ENCODE results near the gene TBC1D4. TPM values are rescaled to one million over a fixed set of nuclear protein-coding genes. Genes with fewer than 3 reads are reported as not detected.

Gene TBC1D4
- total RNA-seq, 2 donors from 2014 or later, result 64.3 to 162 TPM

- Histone ChIP-seq H3K27ac (peak overlapping the region; percentile 54 to 68), H3K9me3 (no peaks in the 10 kb centered on the region), H3K4me1 (peaks cover 0 to 14% of the 10 kb centered on the region in 2 donors), H3K36me3 (no peaks in the 10 kb centered on the region), H3K4me3 (peak overlapping the region in 1 of 2 donors; percentile 28), H3K27me3 (no peaks in the 10 kb centered on the region)
- DNase-seq (ENCODE audit: low spot score), result no peak
- no peak for TF ChIP-seq CTCF (IDR thresholded peaks at IDR 0.05)
Measured at GRCh38 chr13:75325711-75326110, 156.3 kb downstream of the TBC1D4 start.

- Histone ChIP-seq H3K36me3 (no peaks in the 10 kb centered on the region), H3K9me3 (no peaks in the 10 kb centered on the region), H3K27me3 (no peaks in the 10 kb centered on the region), H3K4me1 (peaks cover 0 to 14% of the 10 kb centered on the region in 2 donors), H3K27ac (no peak overlapping the region), H3K4me3 (no peak overlapping the region)
- no peak for DNase-seq (ENCODE audit: low spot score)
- TF ChIP-seq CTCF (IDR thresholded peaks at IDR 0.05), result no peak
Measured at GRCh38 chr13:75324413-75324940, 157.5 kb downstream of the TBC1D4 start.

GRCh38 chr13:75321084-75321483, 160.9 kb downstream of the TBC1D4 start:
- no peaks in the 10 kb centered on the region for H3K27me3 ChIP-seq
- H3K27ac ChIP-seq, result no peak overlapping the region
- no peak overlapping the region for H3K4me3 ChIP-seq
- TF ChIP-seq CTCF (IDR thresholded peaks at IDR 0.05), result no peak
- no peak for DNase-seq (ENCODE audit: low spot score)
- H3K4me1 ChIP-seq, result peaks cover 0 to 14% of the 10 kb centered on the region in 2 donors
- no peaks in the 10 kb centered on the region for H3K36me3 ChIP-seq
- no peaks in the 10 kb centered on the region for H3K9me3 ChIP-seq

- no peaks in the 10 kb centered on the region for H3K36me3 ChIP-seq
- H3K4me3 ChIP-seq, result no peak overlapping the region
- H3K27ac ChIP-seq, result no peak overlapping the region
- no peak for DNase-seq (ENCODE audit: low spot score)
- TF ChIP-seq CTCF (IDR thresholded peaks at IDR 0.05), result no peak
- H3K9me3 ChIP-seq, result no peaks in the 10 kb centered on the region
- peaks cover 0 to 12% of the 10 kb centered on the region in 2 donors for H3K4me1 ChIP-seq
- H3K27me3 ChIP-seq, result no peaks in the 10 kb centered on the region
Measured at GRCh38 chr13:75319254-75319653, 162.7 kb downstream of the TBC1D4 start.

- peaks cover 0 to 12% of the 10 kb centered on the region in 2 donors for H3K4me1 ChIP-seq
- no peak for DNase-seq (ENCODE audit: low spot score)
- H3K9me3 ChIP-seq, result no peaks in the 10 kb centered on the region
- TF ChIP-seq CTCF (IDR thresholded peaks at IDR 0.05), result no peak
- no peaks in the 10 kb centered on the region for H3K27me3 ChIP-seq
- H3K27ac ChIP-seq, result no peak overlapping the region
- no peaks in the 10 kb centered on the region for H3K36me3 ChIP-seq
- no peak overlapping the region for H3K4me3 ChIP-seq
Measured at GRCh38 chr13:75318138-75318833, 163.7 kb downstream of the TBC1D4 start.

Measured in right atrium auricular region (tissue), 2 donors.